GM08714 (cell line): ENCODE measurements around the gene LIF.
"Not testable (repeated sequence)": the region's sequence is repeated elsewhere in the genome, so short reads cannot be mapped to it uniquely, and the experiment has no call there.

Source experiments
- H3K4me3 ChIP-seq: fragments of 200-500 bp; sonication (Bioruptor generic); 2 replicates; pipeline ENCODE4 v1.5.1; 2014; ENCODE audit warnings: mild to moderate bottlenecking, low read length, inconsistent platforms
- ZNF274 ChIP-seq: IDR thresholded peaks from 2 replicates; pipeline ENCODE4 v1.6.1; 2012; ENCODE audit warnings: mild to moderate bottlenecking, low read depth, low read length

Gene LIF

DNA sequence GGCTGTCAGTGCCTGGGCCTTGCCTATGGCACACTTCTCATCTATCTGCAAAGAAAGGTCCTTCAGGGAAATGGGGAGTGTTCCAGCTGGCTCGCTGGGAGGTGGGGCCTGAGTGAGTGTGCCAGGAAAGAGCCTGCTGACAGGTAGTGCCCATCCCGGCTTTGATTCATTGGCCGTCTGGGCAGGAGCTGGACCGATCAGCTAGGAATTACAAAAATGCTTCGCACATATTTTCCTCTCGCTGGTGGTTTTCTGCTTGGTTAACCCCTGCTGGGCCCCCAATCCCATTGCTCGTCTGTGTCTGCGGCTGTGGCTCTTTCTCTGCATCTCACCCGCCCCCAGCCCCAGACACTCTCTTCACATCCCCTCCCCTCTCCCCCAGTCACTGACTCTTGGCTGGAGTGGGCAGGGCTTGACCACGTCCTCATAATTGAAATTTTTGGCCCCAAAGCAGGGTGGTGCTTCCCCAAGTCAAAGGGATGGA lies 10.8 kb downstream of the LIF start:
- TF ChIP-seq ZNF274: no peak
- H3K4me3 ChIP-seq: no peak overlapping the region

DNA sequence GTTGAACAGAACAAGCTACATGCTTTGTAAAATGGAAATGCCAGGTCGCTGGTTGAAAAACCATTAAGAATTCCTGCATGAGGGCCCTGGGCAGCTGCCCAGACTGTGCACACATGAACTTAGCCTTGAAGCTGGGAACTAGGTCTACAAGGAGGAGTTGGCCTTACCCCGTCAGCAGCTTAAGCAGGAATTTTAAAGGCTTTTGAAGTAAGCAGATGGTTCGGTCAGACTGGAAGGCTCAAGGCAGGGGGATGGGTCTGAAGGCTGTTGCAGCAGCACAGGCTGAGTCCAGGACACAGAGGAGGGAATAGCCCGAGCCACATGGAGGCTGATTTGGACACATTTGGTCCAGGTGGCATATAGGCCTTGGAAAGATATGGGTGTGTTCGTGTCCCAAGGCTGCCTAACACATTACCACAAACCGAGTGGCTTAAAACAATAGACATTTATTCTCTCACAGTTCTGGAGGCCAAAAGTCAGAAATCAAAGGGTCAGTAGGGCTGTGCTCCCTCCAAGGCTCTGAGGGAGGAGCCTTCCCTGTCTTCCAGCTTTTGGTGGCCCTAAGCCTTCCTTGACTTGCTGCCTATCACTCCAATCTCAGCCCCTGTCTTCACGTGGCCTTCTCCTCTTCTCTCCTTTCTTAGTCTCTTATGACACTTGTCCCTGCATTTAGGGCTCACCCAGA lies 11.6 kb downstream of the LIF start:
- no peak overlapping the region for H3K4me3 ChIP-seq
- TF ChIP-seq ZNF274: no peak

- H3K4me3 ChIP-seq: not testable (repeated sequence)
These were observed 12.2 kb downstream of the LIF start for GRCh38 chr22:30234325-30234724.

DNA sequence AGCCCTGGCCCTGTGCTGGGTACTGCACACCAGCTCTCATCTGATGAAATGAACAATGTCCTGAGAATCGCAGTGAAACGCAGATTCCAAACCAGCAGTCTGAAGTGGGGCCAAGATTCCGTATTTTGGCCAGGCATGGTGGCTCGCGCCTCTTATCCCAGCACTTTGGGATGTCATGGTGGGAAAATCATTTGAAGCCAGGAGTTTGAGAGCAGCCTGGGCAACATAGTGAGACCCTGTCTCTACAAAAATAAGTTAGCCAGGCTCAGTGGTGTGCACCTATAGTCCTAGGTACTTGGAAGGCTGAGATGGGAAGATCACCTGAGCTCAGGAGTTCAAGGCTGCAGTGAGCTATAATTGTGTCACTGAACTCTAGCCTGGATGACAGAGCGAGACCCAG lies 13.0 kb downstream of the LIF start:
- no peak overlapping the region for H3K4me3 ChIP-seq
- no peak for TF ChIP-seq ZNF274

DNA sequence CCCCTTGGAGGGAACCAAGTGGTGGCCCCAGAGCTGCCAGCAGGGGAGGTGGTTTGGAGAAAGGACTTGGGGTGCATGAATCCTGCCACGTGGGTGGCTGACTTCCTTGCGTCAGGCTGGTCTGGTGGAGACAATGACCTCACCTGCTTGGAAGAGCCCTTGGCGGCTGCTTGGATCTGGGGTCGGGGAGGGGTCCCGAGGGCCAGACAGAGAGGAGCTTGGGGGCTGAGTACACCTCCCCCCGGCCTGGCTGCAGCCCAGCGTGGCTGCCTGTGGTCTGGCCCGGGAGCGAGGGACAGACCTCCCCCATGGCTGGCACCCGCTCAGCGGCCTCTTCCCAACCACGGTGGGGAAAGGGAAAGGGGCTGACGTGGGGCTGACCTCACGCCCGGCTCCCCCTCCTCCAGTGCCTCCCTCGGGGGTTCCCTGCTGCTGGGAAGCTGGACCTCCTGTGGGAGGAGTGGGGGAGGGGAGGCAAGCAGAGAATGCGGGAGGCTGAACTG lies 13.8 kb downstream of the LIF start:
- TF ChIP-seq ZNF274: no peak
- H3K4me3 ChIP-seq: no peak overlapping the region

GRCh38 chr22:30230787-30231461 lies 15.6 kb downstream of the LIF start:
- no peak overlapping the region for H3K4me3 ChIP-seq
- no peak for TF ChIP-seq ZNF274

- no peak overlapping the region for H3K4me3 ChIP-seq
- TF ChIP-seq ZNF274: no peak
These were observed 16.2 kb downstream of the LIF start for GRCh38 chr22:30230330-30230729.

- no peak overlapping the region for H3K4me3 ChIP-seq
- no peak for TF ChIP-seq ZNF274
These were observed 17.8 kb downstream of the LIF start for GRCh38 chr22:30228509-30229359.

DNA sequence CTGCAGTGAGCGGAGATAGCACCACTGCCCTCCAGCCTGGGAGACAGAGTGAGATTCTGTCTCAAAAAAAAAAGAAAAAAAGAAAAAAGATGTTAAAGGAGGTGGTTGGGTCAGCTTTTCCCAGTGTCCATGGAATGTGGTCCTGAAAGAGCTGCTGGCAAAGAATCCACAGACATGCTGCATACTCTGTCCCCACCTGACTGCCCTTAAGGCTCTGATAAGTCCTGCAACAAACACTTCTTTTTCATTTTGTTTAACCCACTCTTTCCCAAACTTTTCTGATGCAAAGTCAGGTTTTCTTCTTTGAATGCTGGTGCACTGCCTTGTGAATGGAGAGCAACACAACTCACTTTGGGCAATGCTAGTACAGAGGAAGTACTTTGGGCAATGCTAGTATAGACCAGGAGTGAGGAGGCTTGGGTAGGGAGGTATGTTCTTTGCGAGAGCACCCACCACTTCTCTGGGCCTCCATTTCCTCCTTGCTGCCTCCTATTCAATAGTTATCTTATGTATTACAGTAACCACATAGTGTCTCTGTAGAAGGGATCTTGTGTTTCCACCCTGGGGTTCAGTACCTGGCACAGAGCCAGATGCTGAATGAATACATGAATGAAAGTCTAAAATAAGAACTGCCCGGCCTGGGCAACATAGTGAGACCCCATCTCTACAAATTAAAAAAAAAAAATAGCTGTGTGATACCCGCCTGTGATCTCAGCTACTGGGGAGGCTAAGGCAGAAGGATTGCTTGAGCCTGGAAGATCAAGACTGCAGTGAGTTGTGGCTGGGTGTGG lies 18.9 kb downstream of the LIF start:
- no peak overlapping the region for H3K4me3 ChIP-seq
- no peak for TF ChIP-seq ZNF274

DNA sequence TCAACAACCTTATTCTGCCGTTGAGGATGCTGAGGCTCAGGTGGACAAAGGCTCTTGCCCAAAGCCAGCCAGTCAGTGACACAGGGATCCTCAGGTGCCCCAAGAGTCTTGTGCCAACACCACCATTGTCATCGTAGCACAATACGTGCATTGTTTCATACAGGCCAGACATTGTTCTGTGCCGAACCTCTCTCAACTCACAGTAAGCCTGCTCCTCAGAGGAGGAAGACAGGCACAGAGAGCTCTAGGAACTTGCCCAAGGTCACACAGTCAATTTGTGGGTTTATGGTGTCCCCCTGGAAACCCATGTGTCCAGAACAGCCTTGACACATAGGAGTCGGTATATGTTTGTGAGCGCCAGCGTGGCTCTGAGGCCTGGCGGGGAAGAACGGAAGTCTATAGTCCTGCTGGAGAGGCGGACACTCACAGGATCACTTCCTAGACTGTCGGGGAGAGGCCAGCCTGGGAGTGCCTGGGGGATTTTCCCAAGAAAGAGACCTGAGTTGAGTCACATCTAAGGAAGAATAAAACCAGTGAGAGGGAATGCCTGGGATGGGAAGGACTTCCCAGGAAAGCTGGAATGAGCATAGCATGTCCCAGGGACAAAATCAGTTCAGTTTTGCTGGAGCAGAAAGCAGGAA lies 20.2 kb downstream of the LIF start:
- no peak overlapping the region for H3K4me3 ChIP-seq
- TF ChIP-seq ZNF274: no peak

- H3K4me3 ChIP-seq: no peak overlapping the region
- TF ChIP-seq ZNF274: no peak
These were observed 21.2 kb downstream of the LIF start for GRCh38 chr22:30225220-30225927.

GRCh38 chr22:30224161-30224857 lies 22.2 kb downstream of the LIF start:
- no peak for TF ChIP-seq ZNF274
- H3K4me3 ChIP-seq: no peak overlapping the region

DNA sequence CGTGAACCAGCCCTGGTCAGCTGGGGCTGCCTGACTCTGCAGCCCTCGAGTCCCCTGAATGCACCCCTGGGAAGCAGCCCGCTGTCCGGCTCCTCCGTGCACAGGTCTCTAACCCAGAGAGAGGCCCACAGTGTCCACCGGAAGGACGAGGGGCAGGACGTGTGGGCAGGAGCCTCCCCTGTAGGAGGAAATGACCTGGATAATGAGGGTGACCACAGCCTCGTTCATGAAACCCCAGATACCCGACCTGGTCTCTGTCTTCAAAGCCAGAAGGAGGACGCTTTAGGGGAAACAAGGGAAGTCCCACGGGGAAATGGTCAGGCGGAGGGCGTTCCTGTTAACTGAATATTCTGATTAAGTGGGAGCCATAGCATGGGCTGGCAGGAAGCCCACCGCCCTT lies 23.3 kb downstream of the LIF start:
- TF ChIP-seq ZNF274: no peak
- H3K4me3 ChIP-seq: no peak overlapping the region
